Measurements from ENCODE around the gene PLCG1. TPM values are rescaled to one million over a fixed set of nuclear protein-coding genes. Genes with fewer than 3 reads are reported as not detected.

The PLCG1 gene
- total RNA-seq, 3 donors from 2014 or later (not counting 1 experiment from before 2014, with no cell fraction given) = 199 to 242 (median 236) TPM

GRCh38 chr20:41154436-41155176 lies 17.3 kb downstream of the PLCG1 start:
- H3K9me3 ChIP-seq (ENCODE audit: control insufficient read depth, insufficient read depth, low read length) = no peaks in the 10 kb centered on the region
- 56% methylated on average over 8 of the region's 8 CpGs for WGBS (ENCODE audit: insufficient coverage)
- H3K4me3 ChIP-seq (ENCODE audit: low read length) = no peak overlapping the region
- H3K4me3 Mint-ChIP-seq = no peak overlapping the region
- no peaks in the 10 kb centered on the region for H3K36me3 Mint-ChIP-seq
- peak overlapping the region; percentile 25 for H3K27ac ChIP-seq (ENCODE audit: low read length)
- TF ChIP-seq CTCF (IDR thresholded peaks at IDR 0.05) = no peak
- peak overlapping the region; percentile 93 to 97 for H3K27ac Mint-ChIP-seq
- peaks cover 92% of the 10 kb centered on the region for H3K4me1 ChIP-seq (ENCODE audit: control insufficient read depth, insufficient read depth, low read length)
- no peaks in the 10 kb centered on the region for H3K27me3 ChIP-seq (ENCODE audit: control insufficient read depth, insufficient read depth, low read length)
- intact Hi-C loops (cut with micrococcal nuclease) = no loop called here
- H3K4me1 Mint-ChIP-seq = peaks cover 84 to 90% of the 10 kb centered on the region in 2 donors
- H3K36me3 ChIP-seq (ENCODE audit: control insufficient read depth, insufficient read depth, low read length) = peaks cover 2% of the 10 kb centered on the region
- ATAC-seq (no peak), DNase-seq (peak in 1 of 2 donors; percentile 34)
- H3K27me3 Mint-ChIP-seq (ENCODE audit: low read depth in 2 of 2) = no peaks in the 10 kb centered on the region
- no peaks in the 10 kb centered on the region for H3K9me3 Mint-ChIP-seq

DNA sequence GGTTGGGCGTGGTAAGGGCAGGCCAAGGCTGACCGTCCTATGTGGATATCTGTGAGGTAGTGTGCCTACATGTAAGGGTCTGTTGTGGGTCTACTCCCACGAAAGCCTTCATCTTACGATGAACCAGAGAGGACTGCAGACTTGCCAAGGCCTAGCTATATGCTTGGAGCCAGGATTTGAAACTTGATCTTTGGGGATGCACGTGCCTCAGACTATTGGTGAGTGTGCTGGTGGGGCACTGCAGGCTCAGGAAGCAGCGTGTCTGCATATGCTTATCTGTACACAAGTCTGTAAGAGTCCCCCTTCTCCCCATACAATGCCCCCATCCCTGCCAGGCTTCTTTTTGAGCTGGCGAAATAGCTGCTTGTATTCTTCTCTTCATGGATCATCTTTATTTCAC lies 17.9 kb downstream of the PLCG1 start:
- Mint-ChIP-seq H3K9me3 (no peaks in the 10 kb centered on the region), H3K27me3 (ENCODE audit: low read depth in 2 of 2) (no peaks in the 10 kb centered on the region), H3K36me3 (no peaks in the 10 kb centered on the region), H3K4me3 (no peak overlapping the region), H3K4me1 (peaks cover 89 to 94% of the 10 kb centered on the region in 2 donors), H3K27ac (peak overlapping the region; percentile 93 to 97)
- Histone ChIP-seq H3K27me3 (ENCODE audit: control insufficient read depth, insufficient read depth, low read length) (no peaks in the 10 kb centered on the region), H3K36me3 (ENCODE audit: control insufficient read depth, insufficient read depth, low read length) (peaks cover 9% of the 10 kb centered on the region), H3K9me3 (ENCODE audit: control insufficient read depth, insufficient read depth, low read length) (no peaks in the 10 kb centered on the region), H3K4me1 (ENCODE audit: control insufficient read depth, insufficient read depth, low read length) (peaks cover 92% of the 10 kb centered on the region), H3K4me3 (ENCODE audit: low read length) (no peak overlapping the region), H3K27ac (ENCODE audit: low read length) (peak overlapping the region; percentile 19)
- DNase-seq (no peak), ATAC-seq (no peak)
- TF ChIP-seq CTCF (IDR thresholded peaks at IDR 0.05) = no peak
- WGBS (ENCODE audit: insufficient coverage) = 96% methylated on average over 7 of the region's 7 CpGs
- intact Hi-C loops (cut with micrococcal nuclease) = no loop called here

GRCh38 chr20:41158082-41158625 lies 20.8 kb downstream of the PLCG1 start:
- intact Hi-C loops (cut with micrococcal nuclease) = no loop called here
- Mint-ChIP-seq H3K27ac (peak overlapping the region; percentile 93 to 97), H3K4me3 (peak overlapping the region; percentile 79), H3K4me1 (peaks cover 81 to 82% of the 10 kb centered on the region in 2 donors), H3K36me3 (no peaks in the 10 kb centered on the region), H3K9me3 (no peaks in the 10 kb centered on the region), H3K27me3 (ENCODE audit: low read depth in 2 of 2) (no peaks in the 10 kb centered on the region)
- no peak overlapping the region for H3K4me3 ChIP-seq (ENCODE audit: low read length)
- DNase-seq (no peak), ATAC-seq (no peak)
- no peaks in the 10 kb centered on the region for H3K27me3 ChIP-seq (ENCODE audit: control insufficient read depth, insufficient read depth, low read length)
- H3K4me1 ChIP-seq (ENCODE audit: control insufficient read depth, insufficient read depth, low read length) = peaks cover 91% of the 10 kb centered on the region
- WGBS (ENCODE audit: insufficient coverage) = 92% methylated on average over 6 of the region's 6 CpGs
- no peaks in the 10 kb centered on the region for H3K9me3 ChIP-seq (ENCODE audit: control insufficient read depth, insufficient read depth, low read length)
- TF ChIP-seq CTCF (IDR thresholded peaks at IDR 0.05) = no peak
- H3K27ac ChIP-seq (ENCODE audit: low read length) = peak overlapping the region; percentile 88
- peaks cover 32% of the 10 kb centered on the region for H3K36me3 ChIP-seq (ENCODE audit: control insufficient read depth, insufficient read depth, low read length)
